Measurements from ENCODE around the gene ZNF776. TPM values are rescaled to one million over a fixed set of nuclear protein-coding genes. Genes with fewer than 3 reads are reported as not detected.
A peak's percentile ranks its signal among the peaks of the same experiment; 100 is the strongest.

Gene ZNF776
- total and polyA plus RNA-seq, 2 of the 13 experiments (the other 11 are each of a cell fraction or from before 2014, with no cell fraction given) = 7.6 to 16.9 TPM

GRCh38 chr19:57807541-57807940 lies 60.9 kb downstream of the ZNF776 start:
- Histone ChIP-seq H3K27me3 (ENCODE audit: control insufficient read depth in 1 of 2, insufficient read depth in 2 of 2, low read length in 2 of 2) (no peaks in the 10 kb centered on the region), H3K4me2 (ENCODE audit: low read depth, low read length) (no peak overlapping the region), H3K36me3 (replicated peaks in 1 of 2; ENCODE audit: control insufficient read depth in 1 of 2, insufficient read depth in 2 of 2, low read length in 2 of 2) (peaks cover 10 to 23% of the 10 kb centered on the region in 2 experiments; a peak in 4 of 5 replicates), H3K4me1 (ENCODE audit: insufficient read depth, low read length) (peaks cover 39% of the 10 kb centered on the region), H3K9me3 (ENCODE audit: low read length) (no peaks in the 10 kb centered on the region), H3K79me2 (ENCODE audit: insufficient read depth, low read length) (peaks cover 5% of the 10 kb centered on the region), H3K4me3 (replicated peaks in 1 of 3; ENCODE audit: insufficient read depth in 1 of 3, low read depth in 2 of 3, low read length in 3 of 3) (no peak overlapping the region), H3K9ac (ENCODE audit: insufficient read depth, low read depth, low read length) (no peak overlapping the region), H2AFZ (ENCODE audit: low read length) (no peak overlapping the region), H4K20me1 (ENCODE audit: insufficient read depth, low read length) (peaks cover 3% of the 10 kb centered on the region; the same call in 1 of the 2 replicates), H3K27ac (ENCODE audit: extremely low read length, insufficient read depth, low read length) (no peak overlapping the region)
- FAIRE-seq (no peak), DNase-seq (ENCODE audit: low spot score) (no peak), ATAC-seq (no peak)
- 91% methylated on average over 2 of the region's 2 CpGs for WGBS (ENCODE audit: low lambda C conversion rate)
- intact Hi-C loops (cut with micrococcal nuclease; ENCODE audit: unreplicated experiment) (no loop called here), in situ Hi-C loops (cut with HindIII; ENCODE audit: extremely low pct_ligation_motif_present, low pct_unique_long_range_greater_than_20kb) (no loop called here)
- 0 out of 2 replicates have a peak, but pooled peaks have one; percentile 30 for TF ChIP-seq ZNF263 (CRISPR knock-in tag; IDR thresholded peaks at IDR 0.05)
- TF ChIP-seq CREB1 (IDR thresholded peaks at IDR 0.05) = no peak
- TF ChIP-seq CREB1 (CRISPR knock-in tag; IDR thresholded peaks at IDR 0.05) = no peak
- TF ChIP-seq RBFOX2 (IDR thresholded peaks at IDR 0.05; ENCODE audit: low read depth, low read length) = 0 out of 2 replicates have a peak, but pooled peaks have one; percentile 14
- TF ChIP-seq CEBPB (IDR thresholded peaks at IDR 0.05; ENCODE audit: borderline replicate concordance, low read depth, low read length) = peak; percentile 42; the same call in 1 of the 2 replicates
- POLR2A ChIA-PET = interaction anchor here (0.6 kb wide), 1 partner anchor 17 kb away, joined by 3 read pairs; no protein-coding TSS in a partner anchor
- no TSS peak for BruUV-seq (replicated peaks)
- CTCF ChIA-PET (ENCODE audit: low intra/inter-chr PET ratio, low total read pairs) = no interaction called here

Other genes with a start within 250 kb of the ZNF776 start
- gene ZNF773, start 246.9 kb upstream of the ZNF776 start, total RNA-seq (2016; rRNA removed; fragmentation: Illumina TruSeq; extraction: Trizol) = 6.7 and 6.9 TPM in 2 replicates
- gene ZNF773, start 246.9 kb upstream of the ZNF776 start, polyA plus RNA-seq (2011; rRNA removed) = 5.7 and 7.3 TPM in 2 replicates
- gene ZNF549, start 219.5 kb upstream of the ZNF776 start, total RNA-seq (2016; rRNA removed; fragmentation: Illumina TruSeq; extraction: Trizol) = 6.4 and 8.8 TPM in 2 replicates
- gene ZNF549, start 219.5 kb upstream of the ZNF776 start, polyA plus RNA-seq (2011; rRNA removed) = 2.8 and 2.9 TPM in 2 replicates
- gene ZNF550, start 187.0 kb upstream of the ZNF776 start, total RNA-seq (2016; rRNA removed; fragmentation: Illumina TruSeq; extraction: Trizol) = 8.0 and 8.6 TPM in 2 replicates
- 9.1 and 12.1 TPM in 2 replicates for gene ZNF550, start 187.0 kb upstream of the ZNF776 start, polyA plus RNA-seq (2011; rRNA removed)
- 5.3 and 6.6 TPM in 2 replicates for gene ZNF416, start 167.9 kb upstream of the ZNF776 start, total RNA-seq (2016; rRNA removed; fragmentation: Illumina TruSeq; extraction: Trizol)
- 1.5 and 2.1 TPM in 2 replicates for gene ZNF416, start 167.9 kb upstream of the ZNF776 start, polyA plus RNA-seq (2011; rRNA removed)
- 7.2 and 9.8 TPM in 2 replicates for gene ZIK1, start 162.7 kb upstream of the ZNF776 start, total RNA-seq (2016; rRNA removed; fragmentation: Illumina TruSeq; extraction: Trizol)
- 1.9 and 2.1 TPM in 2 replicates for gene ZIK1, start 162.7 kb upstream of the ZNF776 start, polyA plus RNA-seq (2011; rRNA removed)
- 7.5 and 7.8 TPM in 2 replicates for gene ZNF530, start 146.9 kb upstream of the ZNF776 start, total RNA-seq (2016; rRNA removed; fragmentation: Illumina TruSeq; extraction: Trizol)
- 1.1 and 1.6 TPM in 2 replicates for gene ZNF530, start 146.9 kb upstream of the ZNF776 start, polyA plus RNA-seq (2011; rRNA removed)
- gene ZNF134, start 132.6 kb upstream of the ZNF776 start, total RNA-seq (2016; rRNA removed; fragmentation: Illumina TruSeq; extraction: Trizol) = 17.1 and 19.4 TPM in 2 replicates
- gene ZNF134, start 132.6 kb upstream of the ZNF776 start, polyA plus RNA-seq (2011; rRNA removed) = 6.8 and 7.1 TPM in 2 replicates
- 11.2 and 12.2 TPM in 2 replicates for gene ZNF211, start 113.6 kb upstream of the ZNF776 start, total RNA-seq (2016; rRNA removed; fragmentation: Illumina TruSeq; extraction: Trizol)
- 9.9 and 12.7 TPM in 2 replicates for gene ZNF211, start 113.6 kb upstream of the ZNF776 start, polyA plus RNA-seq (2011; rRNA removed)
- 0.56 and 0.60 TPM in 2 replicates for gene ZSCAN4, start 77.9 kb upstream of the ZNF776 start, total RNA-seq (2016; rRNA removed; fragmentation: Illumina TruSeq; extraction: Trizol)
- 0.68 and 0.73 TPM in 2 replicates for gene ZSCAN4, start 77.9 kb upstream of the ZNF776 start, polyA plus RNA-seq (2011; rRNA removed)
- 14.2 and 23.1 TPM in 2 replicates for gene ZNF551, start 64.8 kb upstream of the ZNF776 start, total RNA-seq (2016; rRNA removed; fragmentation: Illumina TruSeq; extraction: Trizol)
- 3.3 and 4.8 TPM in 2 replicates for gene ZNF551, start 64.8 kb upstream of the ZNF776 start, polyA plus RNA-seq (2011; rRNA removed)
- gene ZNF154, start 37.6 kb upstream of the ZNF776 start, total RNA-seq (2016; rRNA removed; fragmentation: Illumina TruSeq; extraction: Trizol) = not detected in 2 replicates
- gene ZNF154, start 37.6 kb upstream of the ZNF776 start, polyA plus RNA-seq (2011; rRNA removed) = not detected in 2 replicates
- gene ZNF671, start 19.2 kb upstream of the ZNF776 start, total RNA-seq (2016; rRNA removed; fragmentation: Illumina TruSeq; extraction: Trizol) = not detected in 2 replicates
- gene ZNF671, start 19.2 kb upstream of the ZNF776 start, polyA plus RNA-seq (2011; rRNA removed) = not detected in 2 replicates
- gene ZNF586, start 22.9 kb downstream of the ZNF776 start, total RNA-seq (2016; rRNA removed; fragmentation: Illumina TruSeq; extraction: Trizol) = 2.1 and 3.4 TPM in 2 replicates
- 0.50 and 0.89 TPM in 2 replicates for gene ZNF586, start 22.9 kb downstream of the ZNF776 start, polyA plus RNA-seq (2011; rRNA removed)
- 16.3 and 16.6 TPM in 2 replicates for gene ZNF552, start 68.1 kb downstream of the ZNF776 start, total RNA-seq (2016; rRNA removed; fragmentation: Illumina TruSeq; extraction: Trizol)
- 8.1 and 11.7 TPM in 2 replicates for gene ZNF552, start 68.1 kb downstream of the ZNF776 start, polyA plus RNA-seq (2011; rRNA removed)
- 29.9 and 33.6 TPM in 2 replicates for gene ZNF587B, start 83.5 kb downstream of the ZNF776 start, total RNA-seq (2016; rRNA removed; fragmentation: Illumina TruSeq; extraction: Trizol)
- 4.3 and 5.2 TPM in 2 replicates for gene ZNF587B, start 83.5 kb downstream of the ZNF776 start, polyA plus RNA-seq (2011; rRNA removed)
- gene ZNF587, start 103.0 kb downstream of the ZNF776 start, total RNA-seq (2016; rRNA removed; fragmentation: Illumina TruSeq; extraction: Trizol) = 17.5 and 22.9 TPM in 2 replicates
- gene ZNF587, start 103.0 kb downstream of the ZNF776 start, polyA plus RNA-seq (2011; rRNA removed) = 8.7 and 12.6 TPM in 2 replicates
- gene ZNF814, start 142.2 kb downstream of the ZNF776 start, total RNA-seq (2016; rRNA removed; fragmentation: Illumina TruSeq; extraction: Trizol) = 2.3 and 3.4 TPM in 2 replicates
- 2.1 and 2.5 TPM in 2 replicates for gene ZNF814, start 142.2 kb downstream of the ZNF776 start, polyA plus RNA-seq (2011; rRNA removed)
- 13.7 and 14.1 TPM in 2 replicates for gene ZNF417, start 169.8 kb downstream of the ZNF776 start, total RNA-seq (2016; rRNA removed; fragmentation: Illumina TruSeq; extraction: Trizol)
- gene ZNF417, start 169.8 kb downstream of the ZNF776 start, polyA plus RNA-seq (2011; rRNA removed) = 2.9 and 3.2 TPM in 2 replicates
- 0.27 TPM in 1 of 2 replicates, not detected in the other for gene ZNF418, start 188.6 kb downstream of the ZNF776 start, total RNA-seq (2016; rRNA removed; fragmentation: Illumina TruSeq; extraction: Trizol)
- gene ZNF418, start 188.6 kb downstream of the ZNF776 start, polyA plus RNA-seq (2011; rRNA removed) = 0.03 and 0.07 TPM in 2 replicates
- gene ZNF256, start 200.9 kb downstream of the ZNF776 start, total RNA-seq (2016; rRNA removed; fragmentation: Illumina TruSeq; extraction: Trizol) = 6.0 and 6.7 TPM in 2 replicates
- gene ZNF256, start 200.9 kb downstream of the ZNF776 start, polyA plus RNA-seq (2011; rRNA removed) = 3.1 and 3.8 TPM in 2 replicates
- 0.22 and 0.38 TPM in 2 replicates for gene C19orf18, start 227.7 kb downstream of the ZNF776 start, total RNA-seq (2016; rRNA removed; fragmentation: Illumina TruSeq; extraction: Trizol)
- gene C19orf18, start 227.7 kb downstream of the ZNF776 start, polyA plus RNA-seq (2011; rRNA removed) = 0.55 and 0.56 TPM in 2 replicates